OCI-LY3 (cell line): ENCODE measurements around the gene S1PR2.

Source experiments
- H2AFZ ChIP-seq: fragments of 200-600, 300-600 bp; shearing (Covaris generic); 2 replicates; pipeline ENCODE4 v1.6.0; 2014; ENCODE audit warnings: antibody characterized with exemption, low read depth, low read length
- H3K27ac ChIP-seq: fragments of 200-600, 300-600 bp; sonication (generic); 2 replicates; pipeline ENCODE4 v1.5.1; 2014; ENCODE audit warnings: mild to moderate bottlenecking, low read length, moderate library complexity, mixed read lengths
- H3K27me3 ChIP-seq: fragments of 200-600, 300-600 bp; sonication (generic); 2 replicates; pipeline ENCODE4 v1.6.1; 2014; ENCODE audit warnings: low read depth, low read length, mixed read lengths
- H3K36me3 ChIP-seq: fragments of 200-600, 300-600 bp; sonication (generic); replicated peaks from 2 replicates; pipeline ENCODE3; 2014; ENCODE audit warnings: low read depth, low read length, mixed read lengths
- H3K4me1 ChIP-seq: fragments of 300-600, 200-600 bp; sonication (generic); 2 replicates; pipeline ENCODE4 v1.6.1; 2014; ENCODE audit warnings: low read length, mixed read lengths
- H3K4me2 ChIP-seq: fragments of 200-600, 300-600 bp; sonication (generic); 2 replicates; pipeline ENCODE4 v1.6.1; 2014; ENCODE audit warnings: low read length, mixed read lengths
- H3K4me3 ChIP-seq: fragments of 300-600, 200-600 bp; sonication (generic); 2 replicates; pipeline ENCODE4 v1.5.1; 2014; ENCODE audit warnings: antibody characterized with exemption, mild to moderate bottlenecking, low read length, moderate library complexity
- H3K79me2 ChIP-seq: fragments of 300-600, 200-600 bp; shearing (Covaris generic); 2 replicates; pipeline ENCODE4 v1.6.1; 2014; ENCODE audit warnings: mild to moderate bottlenecking, low read length, mixed read lengths
- H3K9ac ChIP-seq: fragments of 300-600, 200-600 bp; shearing (Covaris generic); 2 replicates; pipeline ENCODE4 v1.6.0; 2014; ENCODE audit warnings: mild to moderate bottlenecking, low read length, moderate library complexity
- H3K9me3 ChIP-seq: fragments of 200-600, 300-600 bp; shearing (Covaris generic); 2 replicates; pipeline ENCODE4 v1.6.1; 2014; ENCODE audit warnings: low read length, mixed read lengths; ENCODE audit not compliant: insufficient read depth
- H4K20me1 ChIP-seq: fragments of 200-600, 300-600 bp; sonication (generic); 2 replicates; pipeline ENCODE4 v1.6.1; 2016; ENCODE audit warnings: low read length, mixed read lengths; ENCODE audit not compliant: insufficient read depth
- CTCF ChIP-seq: fragments of 200-600, 300-600 bp; sonication (generic); IDR thresholded peaks from 2 replicates; pipeline ENCODE4 v1.5.1; 2014; ENCODE audit warnings: antibody characterized with exemption, low read length, low read depth
- EZH2phosphoT487 ChIP-seq: fragments of 200-600 bp; shearing (Covaris generic); IDR thresholded peaks from 2 replicates; pipeline ENCODE4 v1.6.1; 2018; ENCODE audit warnings: antibody characterized with exemption, mixed run types, low read depth

S1PR2 gene

GRCh38 chr19:10195199-10195519 lies 36.0 kb downstream of the S1PR2 start:
- Histone ChIP-seq H3K27ac (peak overlapping the region; percentile 55), H3K4me3 (peak overlapping the region; percentile 81), H3K4me1 (peaks cover 22% of the 10 kb centered on the region), H3K9me3 (no peaks in the 10 kb centered on the region), H3K27me3 (no peaks in the 10 kb centered on the region), H3K4me2 (peak overlapping the region; percentile 91), H3K36me3 (peaks cover 16% of the 10 kb centered on the region), H2AFZ (peak overlapping the region; percentile 85), H3K9ac (peak overlapping the region; percentile 80), H4K20me1 (peaks cover 16% of the 10 kb centered on the region), H3K79me2 (peaks cover 49% of the 10 kb centered on the region)
- no peak for TF ChIP-seq CTCF
- TF ChIP-seq EZH2phosphoT487 = no peak

DNA sequence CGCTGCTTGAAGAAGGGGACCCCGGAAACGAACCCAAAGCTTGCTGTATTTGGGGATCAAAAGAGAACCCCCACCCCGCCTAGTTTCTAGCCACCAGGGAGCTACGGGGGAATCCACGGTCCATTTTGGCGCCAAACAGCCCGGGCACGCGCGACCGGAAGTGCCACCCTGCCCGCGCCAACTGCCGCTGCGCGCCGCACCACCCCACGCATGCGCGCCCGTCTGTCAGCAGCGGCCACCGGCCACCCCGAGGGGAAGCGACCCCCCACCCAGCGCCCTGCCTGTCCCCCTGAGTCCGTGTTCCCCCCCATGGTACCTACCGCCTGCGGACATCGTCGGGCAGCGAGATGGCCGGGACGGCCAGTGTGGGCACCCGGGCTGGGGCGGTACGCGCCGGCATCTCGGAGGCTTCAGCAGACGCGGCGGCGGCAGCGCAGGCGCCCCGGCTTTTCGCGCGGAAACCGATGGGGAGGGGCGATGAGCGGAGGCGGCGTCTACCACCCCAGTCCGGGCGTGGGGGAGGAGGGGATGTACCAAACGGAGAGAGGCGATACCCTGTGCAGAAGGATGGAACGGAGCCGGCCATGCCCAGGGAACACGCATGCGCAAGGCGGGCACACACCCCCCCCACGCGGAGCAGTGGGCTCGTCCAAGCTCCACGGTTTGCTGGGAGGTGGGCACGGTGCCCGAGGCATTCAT lies 36.5 kb downstream of the S1PR2 start, which contains the start of gene DNMT1:
Gene DNMT1 (minus strand): TSS at position 454 of the 699 bp plus-strand sequence. CDS start 54 bp downstream, at position 400.
- H3K4me3 ChIP-seq = peak within 1 kb of the TSS; percentile 81
- H3K9ac ChIP-seq = peak within 1 kb of the TSS; percentile 89
- H3K4me2 ChIP-seq = peak within 1 kb of the TSS; percentile 91
- no peaks in the 10 kb centered on the region for H3K27me3 ChIP-seq
- peaks cover 22% of the 10 kb centered on the region for H3K4me1 ChIP-seq
- no peaks in the 10 kb centered on the region for H3K9me3 ChIP-seq
- TF ChIP-seq CTCF (no peak), EZH2phosphoT487 (no peak)
- H2AFZ ChIP-seq = peak within 1 kb of the TSS; percentile 85
- peaks cover 21% of the 10 kb centered on the region for H3K36me3 ChIP-seq
- H3K79me2 ChIP-seq = peaks cover 54% of the 10 kb centered on the region
- peaks cover 22% of the 10 kb centered on the region for H4K20me1 ChIP-seq
- peak within 1 kb of the TSS; percentile 80 for H3K27ac ChIP-seq

GRCh38 chr19:10193790-10194499 lies 37.2 kb downstream of the S1PR2 start:
- H3K79me2 ChIP-seq = peaks cover 61% of the 10 kb centered on the region
- TF ChIP-seq EZH2phosphoT487 (no peak), CTCF (no peak)
- no peaks in the 10 kb centered on the region for H3K9me3 ChIP-seq
- peaks cover 22% of the 10 kb centered on the region for H3K4me1 ChIP-seq
- peaks cover 23% of the 10 kb centered on the region for H3K36me3 ChIP-seq
- H4K20me1 ChIP-seq = peaks cover 26% of the 10 kb centered on the region
- no peak overlapping the region for H2AFZ ChIP-seq
- H3K9ac ChIP-seq = peak overlapping the region; percentile 89
- no peaks in the 10 kb centered on the region for H3K27me3 ChIP-seq
- peak overlapping the region; percentile 80 for H3K27ac ChIP-seq
- H3K4me2 ChIP-seq = peak overlapping the region; percentile 91
- H3K4me3 ChIP-seq = peak overlapping the region; percentile 81

- Histone ChIP-seq H3K36me3 (peaks cover 23% of the 10 kb centered on the region), H3K4me1 (peaks cover 16% of the 10 kb centered on the region), H3K27ac (no peak overlapping the region), H3K4me3 (peak overlapping the region; percentile 81), H3K79me2 (peaks cover 71% of the 10 kb centered on the region), H3K4me2 (peak overlapping the region; percentile 91), H4K20me1 (peaks cover 36% of the 10 kb centered on the region), H3K9ac (peak overlapping the region; percentile 89; the same call in 1 of the 2 replicates), H3K9me3 (no peaks in the 10 kb centered on the region), H2AFZ (no peak overlapping the region), H3K27me3 (no peaks in the 10 kb centered on the region)
- TF ChIP-seq EZH2phosphoT487 (no peak), CTCF (no peak)
These were observed 38.2 kb downstream of the S1PR2 start for GRCh38 chr19:10192922-10193321.
